Subcutaneous adipose tissue (tissue), 4 donors: ENCODE results near the gene TMBIM6. TPM values are rescaled to one million over a fixed set of nuclear protein-coding genes. Genes with fewer than 3 reads are reported as not detected.

Experiments
- total RNA-seq, 4 donors: library from RNA; depleted of rRNA; stranded (reverse); fragments of >200 nt; gene quantifications; one replicate each; pipeline ENCODE4 v1.1.0, GENCODE V29; 2016
- TF ChIP-seq, protein P1 (sequence below): fragments of 450-650 bp; IDR thresholded peaks from one replicate; pipeline ENCODE4 v1.5.1; 2016; ENCODE audit warnings: low read depth, mild to moderate bottlenecking, control low read depth, antibody characterized with exemption, moderate library complexity

Gene TMBIM6
- total RNA-seq, 4 donors from 2014 or later, result 263 to 522 (median 375) TPM

- TF ChIP-seq, protein P1, sequence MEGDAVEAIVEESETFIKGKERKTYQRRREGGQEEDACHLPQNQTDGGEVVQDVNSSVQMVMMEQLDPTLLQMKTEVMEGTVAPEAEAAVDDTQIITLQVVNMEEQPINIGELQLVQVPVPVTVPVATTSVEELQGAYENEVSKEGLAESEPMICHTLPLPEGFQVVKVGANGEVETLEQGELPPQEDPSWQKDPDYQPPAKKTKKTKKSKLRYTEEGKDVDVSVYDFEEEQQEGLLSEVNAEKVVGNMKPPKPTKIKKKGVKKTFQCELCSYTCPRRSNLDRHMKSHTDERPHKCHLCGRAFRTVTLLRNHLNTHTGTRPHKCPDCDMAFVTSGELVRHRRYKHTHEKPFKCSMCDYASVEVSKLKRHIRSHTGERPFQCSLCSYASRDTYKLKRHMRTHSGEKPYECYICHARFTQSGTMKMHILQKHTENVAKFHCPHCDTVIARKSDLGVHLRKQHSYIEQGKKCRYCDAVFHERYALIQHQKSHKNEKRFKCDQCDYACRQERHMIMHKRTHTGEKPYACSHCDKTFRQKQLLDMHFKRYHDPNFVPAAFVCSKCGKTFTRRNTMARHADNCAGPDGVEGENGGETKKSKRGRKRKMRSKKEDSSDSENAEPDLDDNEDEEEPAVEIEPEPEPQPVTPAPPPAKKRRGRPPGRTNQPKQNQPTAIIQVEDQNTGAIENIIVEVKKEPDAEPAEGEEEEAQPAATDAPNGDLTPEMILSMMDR, result no peak
Measured at GRCh38 chr12:49741882-49742620, 694 bp downstream of the TMBIM6 start.

DNA sequence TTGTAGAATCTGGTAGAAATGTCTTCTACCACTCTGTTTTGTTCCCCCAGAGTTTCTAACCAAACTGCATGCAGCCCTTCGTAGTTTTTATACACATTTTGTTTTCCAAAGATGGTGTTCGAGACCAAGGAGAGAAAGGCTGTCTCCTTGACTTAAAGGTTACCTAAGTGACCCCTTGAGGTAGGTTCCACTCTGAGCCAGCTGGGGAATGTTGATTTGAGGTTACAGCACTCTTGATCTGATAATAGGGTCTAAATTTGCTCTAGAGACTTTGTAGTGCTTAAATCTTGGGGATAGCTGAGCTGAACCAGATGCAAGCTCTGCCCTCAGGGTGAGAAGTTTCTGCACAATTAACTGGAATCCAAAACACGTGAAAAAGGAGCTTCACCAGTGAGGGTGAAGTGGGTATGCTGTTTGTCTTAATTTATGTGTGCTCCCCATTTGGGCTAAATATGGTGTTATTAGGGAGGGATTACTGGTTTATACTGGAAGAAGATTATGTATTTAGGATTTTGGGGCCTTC lies 3.1 kb downstream of the TMBIM6 start:
- TF ChIP-seq, protein P1, result no peak

GRCh38 chr12:49748306-49748705 lies 6.9 kb downstream of the TMBIM6 start:
- TF ChIP-seq, protein P1, result no peak

DNA sequence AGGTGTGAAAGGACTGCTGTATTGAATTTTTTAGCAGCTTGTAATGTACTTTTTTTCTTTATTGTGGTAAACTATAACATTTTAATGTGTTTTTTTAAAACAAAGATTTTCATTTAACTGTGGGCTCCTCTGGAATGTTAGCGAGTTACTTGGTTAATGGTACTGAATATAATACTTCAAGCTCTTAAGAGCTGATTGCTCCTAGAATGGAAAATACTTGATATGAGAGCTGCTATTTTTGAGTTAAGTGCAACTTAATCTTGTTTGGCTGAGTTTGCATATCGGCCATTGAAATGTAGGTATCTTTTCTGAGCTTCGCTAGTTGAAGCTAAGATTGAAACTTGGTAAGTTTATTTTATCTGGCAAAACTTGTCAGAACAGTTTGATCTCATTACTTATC lies 7.4 kb downstream of the TMBIM6 start:
- TF ChIP-seq, protein P1, result no peak

- TF ChIP-seq, protein P1, result no peak
Measured at GRCh38 chr12:49750027-49750995, 9.0 kb downstream of the TMBIM6 start.

DNA sequence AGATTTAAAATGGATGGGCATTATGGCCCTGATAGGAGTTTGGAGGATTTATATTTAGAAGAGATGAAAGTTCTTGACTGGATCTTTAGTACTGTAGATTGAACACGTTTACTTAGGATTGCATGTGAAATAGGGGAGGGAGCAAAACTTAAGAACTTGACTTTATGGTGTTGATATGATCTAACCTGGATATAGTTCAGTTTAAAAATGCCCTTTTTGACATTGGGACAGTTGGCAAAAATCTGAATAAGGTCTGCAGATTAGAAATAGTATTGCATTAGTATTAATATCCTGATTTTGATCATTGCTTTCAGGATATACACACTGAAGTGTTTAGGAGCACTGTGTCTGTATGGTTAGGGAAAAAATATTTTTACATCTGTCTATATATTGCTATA lies 9.6 kb downstream of the TMBIM6 start:
- TF ChIP-seq, protein P1, result no peak
